Lung (tissue), 12 donors: ENCODE data around the gene C20orf173. TPM values are rescaled to one million over a fixed set of nuclear protein-coding genes. Genes with fewer than 3 reads are reported as not detected.
"Not testable (repeated sequence)": the region's sequence is repeated elsewhere in the genome, so short reads cannot be mapped to it uniquely, and the experiment has no call there.

ENCODE experiments used
- ATAC-seq: fragments of 200-7000 bp; cut with Tn5 transposase; one replicate; pipeline ENCODE4 v1.9.1; 2020; ENCODE audit warnings: moderate number of reproducible peaks; ENCODE audit not compliant: insufficient read depth, low FRiP score
- DNase-seq, 3 donors: peaks; one replicate each; pipeline ENCODE4 v3.0.0-alpha.2; 2013 to 2017
- H3K27ac ChIP-seq, 2 donors: one replicate each; pipeline ENCODE4 v1.5.1; 2013; ENCODE audit warnings: mild to moderate bottlenecking in 2 of 2, moderate library complexity in 2 of 2, control low read depth in 1 of 2, inconsistent platforms in 1 of 2, low read depth in 1 of 2, low read length in 1 of 2
- H3K27me3 ChIP-seq, 3 donors: one replicate each; pipeline ENCODE4 v1.5.1; 2013; ENCODE audit warnings: low read length in 2 of 3; ENCODE audit not compliant: control insufficient read depth in 3 of 3, insufficient read depth in 3 of 3
- H3K36me3 ChIP-seq, 4 donors: one replicate each; pipeline ENCODE4 v1.5.1; 2013; ENCODE audit warnings: low read length in 4 of 4, mild to moderate bottlenecking in 1 of 4, moderate library complexity in 1 of 4; ENCODE audit not compliant: control insufficient read depth in 4 of 4, insufficient read depth in 4 of 4
- H3K4me1 ChIP-seq, 5 donors: one replicate each; pipeline ENCODE4 v1.5.1; 2013; ENCODE audit warnings: low read length in 5 of 5, mild to moderate bottlenecking in 2 of 5, moderate library complexity in 1 of 5; ENCODE audit not compliant: control insufficient read depth in 5 of 5, insufficient read depth in 5 of 5
- H3K4me3 ChIP-seq: one replicate; pipeline ENCODE4 v1.5.1; 2013; ENCODE audit warnings: mild to moderate bottlenecking, control low read depth, moderate library complexity
- H3K9ac ChIP-seq, 2 donors: one replicate each; pipeline ENCODE4 v1.5.1; 2013; ENCODE audit warnings: low read length in 2 of 2, control low read depth in 1 of 2; ENCODE audit not compliant: insufficient read depth in 1 of 2
- H3K9me3 ChIP-seq, 4 donors: one replicate each; pipeline ENCODE4 v1.5.1; 2013; ENCODE audit warnings: low read length in 3 of 4, mild to moderate bottlenecking in 1 of 4, moderate library complexity in 1 of 4; ENCODE audit not compliant: control insufficient read depth in 4 of 4, insufficient read depth in 3 of 4
- CTCF ChIP-seq: IDR thresholded peaks from 2 replicates; pipeline ENCODE4 v1.5.1; 2012; ENCODE audit warnings: mild to moderate bottlenecking; ENCODE audit errors: control extremely low read depth, extremely low read depth
- WGBS, 2 donors: extraction: QIAGEN DNeasy Blood & Tissue Kit; methylation state at CpG; one replicate each; pipeline ENCODE4 v1.1.7; 2013; 5-methylcytosine and 5-hydroxymethylcytosine counted together
- polyA plus RNA-seq, 2 donors: library from polyadenylated mRNA; stranded (reverse); fragments of 200-250 nt; gene quantifications; one replicate each; pipeline ENCODE4 v1.2.1, GENCODE V29; 2013
- total RNA-seq, 2 donors: library from RNA; depleted of rRNA in 1 of 2; stranded (reverse); fragments of >200 nt in 1 of 2; gene quantifications; one replicate each; pipeline ENCODE4 v1.2.1, GENCODE V29; 2014 to 2021
- donor health status: control.
- donor health status: control.
- donor health status: Bipolar disorder and iron deficiency.
- donor health status: healthy.
- donor health status: DM: yes; HTN: yes; CAD: no.

C20orf173 gene
- total and polyA plus RNA-seq, 4 donors: not detected

- no peak overlapping the region for H3K9ac ChIP-seq
- 96 to 97% methylated on average over 21 of the region's 21 CpGs for WGBS, 2 donors
- H3K27me3 ChIP-seq: no peaks in the 10 kb centered on the region
- DNase-seq (no peak), ATAC-seq (no peak)
- peaks cover 0 to 11% (median 0%) of the 10 kb centered on the region in 5 donors for H3K4me1 ChIP-seq
- H3K27ac ChIP-seq: no peak overlapping the region
- no peak overlapping the region for H3K4me3 ChIP-seq
- no peak for TF ChIP-seq CTCF
- H3K36me3 ChIP-seq: peaks cover 0 to 54% (median 28%) of the 10 kb centered on the region in 4 donors
- H3K9me3 ChIP-seq: no peaks in the 10 kb centered on the region
Measured at GRCh38 chr20:35555951-35556645, 26.6 kb upstream of the C20orf173 start.

GRCh38 chr20:35555461-35555860 lies 26.0 kb upstream of the C20orf173 start:
- peaks cover 0 to 58% (median 28%) of the 10 kb centered on the region in 4 donors for H3K36me3 ChIP-seq
- H3K4me3 ChIP-seq, ATAC-seq, DNase-seq, H3K9me3 ChIP-seq, H3K27me3 ChIP-seq, H3K9ac ChIP-seq, H3K27ac ChIP-seq: not testable (repeated sequence)
- peaks cover 0 to 12% (median 0%) of the 10 kb centered on the region in 5 donors for H3K4me1 ChIP-seq
- WGBS, 2 donors: 86 to 90% methylated on average over 4 of the region's 4 CpGs

GRCh38 chr20:35552914-35553313 lies 23.5 kb upstream of the C20orf173 start:
- peaks cover 8 to 62% (median 43%) of the 10 kb centered on the region in 4 donors for H3K36me3 ChIP-seq
- DNase-seq: no peak
- TF ChIP-seq CTCF: no peak
- no peaks in the 10 kb centered on the region for H3K9me3 ChIP-seq
- H3K9ac ChIP-seq: no peak overlapping the region
- H3K4me1 ChIP-seq: peaks cover 0 to 12% (median 0%) of the 10 kb centered on the region in 5 donors
- no peak for ATAC-seq
- no peaks in the 10 kb centered on the region for H3K27me3 ChIP-seq
- no peak overlapping the region for H3K27ac ChIP-seq
- H3K4me3 ChIP-seq: no peak overlapping the region
- WGBS, 2 donors: 96 to 100% methylated on average over 3 of the region's 3 CpGs

GRCh38 chr20:35551503-35551902 lies 22.1 kb upstream of the C20orf173 start:
- H3K36me3 ChIP-seq: peaks cover 15 to 51% (median 47%) of the 10 kb centered on the region in 4 donors
- H3K9ac ChIP-seq: no peak overlapping the region
- H3K27ac ChIP-seq: no peak overlapping the region
- peak; percentile 85 to 88 (median 86) for DNase-seq
- no peak for ATAC-seq
- H3K4me1 ChIP-seq: peaks cover 0 to 12% (median 0%) of the 10 kb centered on the region in 5 donors
- WGBS, 2 donors: 76 to 77% methylated on average over 4 of the region's 4 CpGs
- TF ChIP-seq CTCF: no peak
- no peak overlapping the region for H3K4me3 ChIP-seq
- no peaks in the 10 kb centered on the region for H3K27me3 ChIP-seq
- no peaks in the 10 kb centered on the region for H3K9me3 ChIP-seq
